Measurements from ENCODE around the gene APBB2.

- TF ChIP-seq CTCF (IDR thresholded peaks at IDR 0.05) = no peak
- no peak for TF ChIP-seq POLR2A (IDR thresholded peaks at IDR 0.05)
Measured at GRCh38 chr4:40870150-40870549, 344.2 kb downstream of the APBB2 start.
